Umbilical cord (tissue), 2 donors: ENCODE results near the gene FGD4. TPM values are rescaled to one million over a fixed set of nuclear protein-coding genes. Genes with fewer than 3 reads are reported as not detected.

Experiments
- DNase-seq: peaks from one replicate; pipeline ENCODE4 v3.0.0-alpha.2; 2015; ENCODE audit warnings: low spot score
- total RNA-seq: library from RNA; depleted of rRNA; stranded (reverse); fragments of >200 nt; gene quantifications from one replicate; pipeline ENCODE4 v1.2.3, GENCODE V29; 2014; ENCODE audit warnings: low replicate concordance; ENCODE audit not compliant: insufficient read depth

Gene FGD4
- 6.5 TPM for total RNA-seq

GRCh38 chr12:32399370-32400113 is at the start of gene FGD4:
TSS of gene FGD4 (plus strand) at chr12:32399558.
- peak; percentile 88 for DNase-seq

DNA sequence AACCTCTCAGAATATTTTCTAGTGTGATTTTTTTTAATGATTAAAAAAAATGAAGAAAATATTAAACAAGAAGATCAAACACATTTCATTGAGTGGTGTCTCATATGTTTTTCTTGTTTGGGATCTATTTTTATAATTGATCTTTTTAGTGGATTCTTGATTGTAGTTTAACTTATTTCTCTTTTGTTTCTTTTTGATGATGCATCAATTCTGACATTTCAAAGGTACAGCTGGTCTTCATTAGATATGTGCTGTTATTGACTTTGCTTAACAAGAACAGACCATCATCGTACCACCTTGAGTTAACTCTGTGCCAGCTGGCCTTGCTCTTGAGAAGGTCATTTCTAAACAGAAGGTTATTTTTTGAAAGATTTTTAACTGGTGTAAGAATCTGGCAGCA is 45.8 kb upstream of the FGD4 start:
- no peak for DNase-seq

DNA sequence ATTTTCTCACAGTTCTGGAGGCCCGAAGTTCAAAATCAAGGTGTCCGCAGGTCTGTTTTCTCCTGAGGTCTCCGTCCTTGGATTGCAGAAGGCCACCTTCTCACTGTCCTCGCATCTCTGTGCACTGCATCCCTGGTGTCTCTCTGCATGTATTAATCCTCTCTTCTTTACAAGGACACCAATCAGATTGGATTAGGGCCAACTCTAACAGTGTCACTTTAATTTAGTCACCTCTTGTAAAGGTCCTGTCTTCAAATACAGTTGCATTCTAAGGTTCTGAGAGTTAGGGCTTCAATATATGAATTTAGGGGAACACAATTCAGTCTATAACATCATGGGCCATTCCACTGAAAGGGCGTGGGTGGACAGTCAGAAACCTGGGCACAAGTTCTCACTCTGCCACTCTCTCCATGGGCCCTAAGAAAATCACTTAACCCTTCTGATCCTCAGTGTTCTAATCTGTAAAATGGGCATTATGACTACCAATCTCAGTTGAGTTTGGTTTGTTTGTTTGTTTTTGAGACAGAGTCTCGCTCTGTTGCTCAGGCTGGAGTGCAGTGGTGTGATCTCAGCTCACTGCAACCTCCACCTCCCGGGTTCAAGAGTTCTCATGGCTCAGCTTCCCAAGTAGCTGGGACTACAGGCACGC is 41.6 kb upstream of the FGD4 start:
- DNase-seq = no peak

DNA sequence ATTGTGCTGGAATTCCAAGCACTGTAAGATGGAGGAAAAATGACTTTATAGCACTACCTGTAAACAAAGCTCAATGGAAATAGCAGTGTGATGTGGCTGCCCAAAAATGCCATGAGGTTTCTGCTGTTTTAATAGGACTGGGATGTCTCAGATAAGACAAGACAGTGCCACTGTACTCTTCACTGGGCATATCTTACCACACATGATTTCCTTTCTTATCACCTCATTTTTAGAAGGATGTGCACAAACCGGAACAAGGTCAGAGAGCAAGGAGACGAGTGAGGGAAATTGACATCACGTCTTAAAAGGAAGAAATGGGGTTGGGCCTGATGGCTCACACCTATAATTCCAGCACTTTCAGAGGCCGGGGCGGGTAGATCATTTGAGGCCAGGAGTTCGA is 38.4 kb upstream of the FGD4 start:
- no peak for DNase-seq

DNA sequence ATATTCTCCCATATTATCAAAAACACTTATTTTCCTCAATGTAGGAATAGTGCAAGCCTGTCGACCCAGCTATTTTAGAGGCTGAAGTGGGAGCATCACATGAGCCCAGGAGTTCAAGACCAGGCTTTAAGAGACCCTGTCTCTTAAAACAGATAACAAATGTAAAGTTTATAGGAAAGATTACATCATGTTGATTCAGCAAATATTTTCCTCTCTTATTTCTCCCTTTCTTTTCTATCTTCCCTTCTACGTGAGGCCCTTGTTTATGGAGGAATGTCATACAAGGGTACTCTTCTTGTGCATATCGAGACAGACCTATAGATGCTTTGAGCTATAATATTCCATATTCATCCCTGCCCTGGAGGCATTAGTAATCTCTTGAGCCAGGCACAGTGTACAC is 36.5 kb upstream of the FGD4 start:
- no peak for DNase-seq

GRCh38 chr12:32365473-32366064 is 33.8 kb upstream of the FGD4 start:
- DNase-seq = peak; percentile 73

- DNase-seq = no peak
Measured at GRCh38 chr12:32366714-32367113, 32.6 kb upstream of the FGD4 start.

GRCh38 chr12:32367381-32367780 is 32.0 kb upstream of the FGD4 start:
- DNase-seq = no peak

GRCh38 chr12:32369202-32369601 is 30.2 kb upstream of the FGD4 start:
- no peak for DNase-seq

GRCh38 chr12:32377344-32378055 is 21.9 kb upstream of the FGD4 start:
- DNase-seq = peak; percentile 2

GRCh38 chr12:32379213-32379612 is 20.1 kb upstream of the FGD4 start:
- no peak for DNase-seq

- no peak for DNase-seq
Measured at GRCh38 chr12:32379667-32380066, 19.7 kb upstream of the FGD4 start.

- no peak for DNase-seq
Measured at GRCh38 chr12:32382226-32382625, 17.1 kb upstream of the FGD4 start.

DNA sequence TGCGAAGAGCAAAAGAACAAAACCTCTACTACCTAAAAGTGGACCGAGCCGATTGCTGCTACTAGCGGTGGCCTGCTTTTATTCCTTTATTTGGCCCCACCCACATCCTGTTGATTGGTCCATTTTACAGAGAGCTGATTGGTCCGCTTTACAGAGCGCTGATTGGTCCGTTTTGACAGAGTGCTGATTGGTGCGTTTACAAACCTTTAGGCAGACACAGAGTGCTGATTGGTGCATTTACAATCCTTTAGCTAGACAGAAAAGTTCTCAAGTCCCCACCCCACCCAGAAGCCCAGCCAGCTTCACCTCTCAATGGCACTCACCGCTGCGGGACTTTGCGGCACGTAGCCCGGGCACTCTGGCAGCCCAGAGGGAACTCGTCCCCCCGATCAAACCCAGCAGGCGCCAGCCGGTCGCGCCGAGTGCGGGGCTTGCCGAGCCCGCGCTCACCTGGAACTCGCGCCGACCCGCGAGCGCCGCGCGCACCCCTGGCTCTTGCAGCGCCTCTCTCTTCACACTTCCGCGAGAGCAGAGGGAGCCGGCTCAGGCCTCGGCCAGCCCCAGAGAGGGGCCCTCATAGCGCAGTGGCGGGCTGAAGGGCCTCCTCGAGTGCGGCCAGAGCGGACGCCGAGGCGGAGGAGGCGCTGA is 8.7 kb upstream of the FGD4 start:
- peak; percentile 35 for DNase-seq

- DNase-seq = no peak
Measured at GRCh38 chr12:32395026-32395425, 4.3 kb upstream of the FGD4 start.

GRCh38 chr12:32397696-32398095 is 1.7 kb upstream of the FGD4 start:
- no peak for DNase-seq

GRCh38 chr12:32398181-32398580 is 1.2 kb upstream of the FGD4 start:
- DNase-seq = no peak

DNA sequence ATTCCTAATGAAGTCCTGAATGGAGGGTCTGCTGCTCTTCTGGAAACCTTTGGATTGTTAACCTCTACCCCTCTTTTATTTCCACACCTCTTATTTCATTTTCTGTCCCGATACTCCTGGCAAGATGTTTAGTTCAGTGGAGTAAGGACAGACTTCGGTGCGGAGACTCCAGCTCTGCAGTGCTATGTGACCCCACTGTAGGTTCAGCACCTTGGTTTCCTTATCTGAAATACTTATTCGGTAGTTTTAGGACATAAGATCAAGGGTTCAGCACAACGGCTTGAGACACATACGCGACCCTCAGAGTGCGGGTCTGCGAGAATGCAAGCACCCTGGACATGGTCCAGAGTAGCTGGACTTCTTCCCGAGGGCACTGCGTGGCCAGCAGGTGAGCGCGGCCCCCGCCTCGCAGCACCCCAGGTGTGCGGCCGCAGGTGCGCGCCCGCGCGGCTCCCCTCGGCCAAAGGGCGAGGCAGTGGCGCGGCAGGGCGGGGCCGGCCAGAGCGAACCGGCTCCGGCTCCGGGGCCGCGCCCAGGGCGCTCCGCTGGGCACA is 465 bp upstream of the FGD4 start:
- no peak for DNase-seq

- peak; percentile 18 for DNase-seq
Measured at GRCh38 chr12:32400114-32400672, 835 bp downstream of the FGD4 start.

- no peak for DNase-seq
Measured at GRCh38 chr12:32400866-32401265, 1.5 kb downstream of the FGD4 start.

DNA sequence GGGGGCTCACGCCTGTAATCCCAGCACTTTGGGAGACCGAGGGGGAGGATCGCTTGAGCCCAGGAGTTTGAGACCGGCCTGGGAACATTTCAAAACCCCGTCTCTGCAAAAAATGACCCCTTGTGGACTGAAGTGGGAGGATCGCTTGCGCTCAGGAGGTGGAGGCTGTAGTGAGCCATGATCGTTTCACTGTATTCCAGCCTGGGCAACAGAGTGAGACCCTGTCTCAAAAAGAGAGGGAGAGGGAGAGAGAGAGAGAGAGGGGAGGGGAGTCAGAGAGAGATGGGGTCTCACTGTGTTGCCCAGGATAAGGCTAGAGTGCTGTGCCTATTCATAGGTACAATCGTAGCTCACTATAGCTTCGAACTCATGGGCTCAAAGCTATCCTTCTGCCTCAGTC is 2.8 kb downstream of the FGD4 start:
- no peak for DNase-seq
